IMR-90 (cell line): ENCODE data around the gene GRK5. TPM values are rescaled to one million over a fixed set of nuclear protein-coding genes. Genes with fewer than 3 reads are reported as not detected.
A peak's percentile ranks its signal among the peaks of the same experiment; 100 is the strongest.

Experiments used
- ATAC-seq: fragments of 200-7000 bp; cut with Tn5 transposase; 2 replicates; pipeline ENCODE4 v1.9.1; 2020; ENCODE audit warnings: low read depth, mild to moderate bottlenecking, moderate library complexity
- BruUV-seq: library from RNA; stranded (reverse); fragments of 400-500 nt; replicated peaks from 2 replicates; lab custom pipeline; 2021; lab: Mats Ljungman, UMichigan
- CTCF ChIA-PET: fragments of 300-600 bp; formaldehyde crosslinking; extraction: SDS; loops from one replicate; lab custom pipeline; 2021; ENCODE audit warnings: antibody characterized with exemption; lab: Yijun Ruan, JAX
- POLR2A ChIA-PET: fragments of 300-600 bp; sonication (Branson Sonifier 250); formaldehyde crosslinking; loops from one replicate; lab custom pipeline; 2022; ENCODE audit warnings: antibody characterized with exemption; ENCODE audit not compliant: unreplicated experiment; lab: Charles Lee
- DNase-seq: peaks from one replicate; pipeline ENCODE4 v3.0.0; 2013
- H2AFZ ChIP-seq: replicated peaks from 2 replicates; pipeline ENCODE3; 2013; ENCODE audit warnings: low read length, mild to moderate bottlenecking; ENCODE audit not compliant: poor library complexity
- H2AK5ac ChIP-seq: 2 replicates; pipeline ENCODE4 v1.6.1; 2013; ENCODE audit warnings: low read depth, low read length, inconsistent platforms
- H2AK9ac ChIP-seq: replicated peaks from 2 replicates; pipeline ENCODE3; 2013; ENCODE audit warnings: mild to moderate bottlenecking, low read depth, low read length, moderate library complexity; ENCODE audit not compliant: poor library complexity
- H2BK120ac ChIP-seq: 2 replicates; pipeline ENCODE4 v1.6.1; 2013; ENCODE audit warnings: low read depth, low read length, inconsistent platforms
- H2BK15ac ChIP-seq: 3 replicates; pipeline ENCODE4 v1.6.1; 2013; ENCODE audit warnings: low read depth, low read length, inconsistent platforms
- H2BK20ac ChIP-seq: 2 replicates; pipeline ENCODE4 v1.6.1; 2013; ENCODE audit warnings: low read depth, mild to moderate bottlenecking, inconsistent platforms, low read length, moderate library complexity
- H2BK5ac ChIP-seq: 2 replicates; pipeline ENCODE4 v1.6.1; 2013; ENCODE audit warnings: mild to moderate bottlenecking, low read depth, low read length, inconsistent platforms; ENCODE audit not compliant: poor library complexity, severe bottlenecking
- H3K14ac ChIP-seq: replicated peaks from 2 replicates; pipeline ENCODE4 v1.6.1; 2013; ENCODE audit warnings: low read depth, low read length, inconsistent platforms
- H3K18ac ChIP-seq: 2 replicates; pipeline ENCODE4 v1.6.1; 2013; ENCODE audit warnings: low read depth, low read length, control low read depth
- H3K23ac ChIP-seq: 2 replicates; pipeline ENCODE4 v1.6.1; 2013; ENCODE audit warnings: low read depth, low read length, inconsistent platforms
- H3K27ac ChIP-seq: 2 replicates; pipeline ENCODE4 v1.5.1; 2013; ENCODE audit warnings: mild to moderate bottlenecking, control low read depth, low read length; ENCODE audit not compliant: insufficient read depth
- H3K27me3 ChIP-seq: 2 replicates; pipeline ENCODE4 v1.6.1; 2013; ENCODE audit warnings: low read length; ENCODE audit not compliant: control insufficient read depth, insufficient read depth
- H3K36me3 ChIP-seq: 2 replicates; pipeline ENCODE4 v1.6.1; 2013; ENCODE audit warnings: low read length, mixed read lengths; ENCODE audit not compliant: control insufficient read depth, insufficient read depth
- H3K4ac ChIP-seq: 2 replicates; pipeline ENCODE4 v1.6.1; 2013; ENCODE audit warnings: low read depth, low read length, inconsistent platforms
- H3K4me1 ChIP-seq: 2 replicates; pipeline ENCODE4 v1.6.1; 2013; ENCODE audit warnings: low read length, mixed read lengths; ENCODE audit not compliant: control insufficient read depth, insufficient read depth
- H3K4me2 ChIP-seq: 2 replicates; pipeline ENCODE4 v1.6.1; 2013; ENCODE audit warnings: low read depth, mild to moderate bottlenecking, control low read depth, low read length, moderate library complexity
- H3K4me3 ChIP-seq: 2 replicates; pipeline ENCODE4 v1.5.1; 2013; ENCODE audit warnings: low read depth, mild to moderate bottlenecking, control low read depth, low read length, moderate library complexity; ENCODE audit not compliant: insufficient read depth
- H3K56ac ChIP-seq: 2 replicates; pipeline ENCODE4 v1.6.1; 2013; ENCODE audit warnings: low read length, inconsistent platforms; ENCODE audit not compliant: insufficient read depth; ENCODE audit errors: extremely low read depth
- H3K79me1 ChIP-seq, 2 experiments: 2 replicates each; pipeline ENCODE4 v1.6.1; 2013; ENCODE audit warnings: low read length in 2 of 2, inconsistent platforms in 1 of 2, low read depth in 1 of 2
- H3K9ac ChIP-seq: 2 replicates; pipeline ENCODE4 v1.6.1; 2013; ENCODE audit warnings: low read depth, low read length, control low read depth
- H3K9me1 ChIP-seq: 2 replicates; pipeline ENCODE4 v1.6.1; 2013; ENCODE audit warnings: low read length, inconsistent platforms; ENCODE audit not compliant: insufficient read depth
- H3K9me3 ChIP-seq: 2 replicates; pipeline ENCODE4 v1.6.1; 2013; ENCODE audit warnings: low read length; ENCODE audit not compliant: control insufficient read depth, insufficient read depth
- H4K20me1 ChIP-seq: 2 replicates; pipeline ENCODE4 v1.6.1; 2013; ENCODE audit warnings: low read length, inconsistent platforms; ENCODE audit not compliant: insufficient read depth
- H4K5ac ChIP-seq: 2 replicates; pipeline ENCODE4 v1.6.1; 2013; ENCODE audit warnings: mild to moderate bottlenecking, low read depth, low read length, control low read depth
- H4K8ac ChIP-seq, 2 experiments: 2 replicates each; pipeline ENCODE4 v1.6.1; 2013; ENCODE audit warnings: low read depth in 2 of 2, low read length in 2 of 2, control low read depth in 1 of 2, inconsistent platforms in 1 of 2
- H4K91ac ChIP-seq: 2 replicates; pipeline ENCODE4 v1.6.1; 2013; ENCODE audit warnings: low read depth, low read length, inconsistent platforms; ENCODE audit not compliant: insufficient read depth
- CEBPB ChIP-seq: IDR thresholded peaks from 2 replicates; pipeline ENCODE4 v1.6.1; 2012; ENCODE audit warnings: low read depth, low read length, improper control_type of control experiment
- CTCF ChIP-seq: conservative IDR thresholded peaks from 2 replicates; pipeline ENCODE4 v1.5.1; 2012; ENCODE audit warnings: mild to moderate bottlenecking, low read depth, low read length, improper control_type of control experiment
- MAFK ChIP-seq: IDR thresholded peaks from 2 replicates; pipeline ENCODE4 v1.6.1; 2012; ENCODE audit warnings: low read depth, low read length, improper control_type of control experiment
- MAZ ChIP-seq: IDR thresholded peaks from 2 replicates; pipeline ENCODE4 v1.6.1; 2012; ENCODE audit warnings: low read depth, mild to moderate bottlenecking, low read length, improper control_type of control experiment, moderate library complexity, borderline replicate concordance
- MXI1 ChIP-seq: IDR thresholded peaks from 2 replicates; pipeline ENCODE4 v1.6.1; 2012; ENCODE audit warnings: low read depth, mild to moderate bottlenecking, low read length, moderate library complexity, borderline replicate concordance
- SMC3 ChIP-seq: fragments of 150-350 bp; IDR thresholded peaks from 2 replicates; pipeline ENCODE4 v1.6.1; 2016; ENCODE audit warnings: low read depth, mild to moderate bottlenecking, antibody characterized with exemption, low read length, moderate library complexity
- WGBS, 2 experiments: methylation state at CpG; one replicate each; pipeline versions ENCODE4 v1.1.5 to v1.1.7; 2013; ENCODE audit warnings: missing lambda C conversion rate in 2 of 2; ENCODE audit not compliant: insufficient read length in 1 of 2; ENCODE audit errors: extremely low coverage in 2 of 2; 5-methylcytosine and 5-hydroxymethylcytosine counted together
- dilution Hi-C: fragments of 300-500 bp; cut with HindIII; formaldehyde crosslinking; loops from one replicate; pipeline ENCODE4 v1.14.3; 2018; ENCODE audit warnings: low sequenced_read_pairs; ENCODE audit not compliant: unreplicated experiment
- in situ Hi-C: fragments of 300-500 bp; cut with MboI; formaldehyde crosslinking; loops from 3 replicates; pipeline ENCODE4 v1.14.3; 2019; ENCODE audit warnings: low sequenced_read_pairs, inconsistent platforms, mixed read lengths
- intact Hi-C: fragments of 100-400 bp; cut with micrococcal nuclease; formaldehyde crosslinking; loops from 2 replicates; pipeline ENCODE4 v1.10.0; 2022
- polyA plus RNA-seq, 3 experiments: library from polyadenylated mRNA; depleted of rRNA; stranded (reverse); fragments of >200 nt; gene quantifications; 2 replicates each; pipeline ENCODE4 v1.2.3, GENCODE V29; 2012; ENCODE audit warnings: low replicate concordance in 1 of 3
- total RNA-seq: library from RNA; depleted of rRNA; stranded (reverse); fragments of >200 nt; gene quantifications from 2 replicates; pipeline ENCODE4 v1.2.3, GENCODE V29; 2012
- TF ChIP-seq, protein P1 (sequence below): fragments of 150-350 bp; IDR thresholded peaks from 2 replicates; pipeline ENCODE4 v1.6.1; 2017; ENCODE audit warnings: mild to moderate bottlenecking, antibody characterized with exemption, low read length, low read depth

The GRK5 gene
- total and polyA plus RNA-seq, 2 of the 4 experiments (the other 2 are of a cell fraction) = 12.9 to 16.3 TPM

GRCh38 chr10:119263951-119264617 is 56.7 kb downstream of the GRK5 start:
- 0 out of 4 replicates have a peak overlapping the region, but pooled peaks of 1 of the 2 experiments have one; percentile 44 for H4K8ac ChIP-seq
- H3K27me3 ChIP-seq = no peaks in the 10 kb centered on the region
- H2BK5ac ChIP-seq = no peak overlapping the region
- peak overlapping the region; percentile 29 for H3K23ac ChIP-seq
- H3K4me3 ChIP-seq = no peak overlapping the region
- CTCF ChIA-PET = interaction anchor here (0.7 kb wide), 1 partner anchor 54 kb away, joined by 4 read pairs; no protein-coding TSS in a partner anchor
- in situ Hi-C loops (no loop called here), intact Hi-C loops (no loop called here), dilution Hi-C loops (no loop called here)
- 0 out of 2 replicates have a peak overlapping the region, but pooled peaks have one; percentile 0 for H3K4ac ChIP-seq
- no peak overlapping the region for H2BK120ac ChIP-seq
- H2BK15ac ChIP-seq = no peak overlapping the region
- H4K20me1 ChIP-seq = peaks cover 70% of the 10 kb centered on the region
- no peak overlapping the region for H3K56ac ChIP-seq
- peaks cover 19% of the 10 kb centered on the region for H3K4me1 ChIP-seq
- H3K9ac ChIP-seq = no peak overlapping the region
- H3K79me1 ChIP-seq = peaks cover 36 to 64% of the 10 kb centered on the region in 2 experiments
- no peak overlapping the region for H2BK20ac ChIP-seq
- no peak overlapping the region for H2AK9ac ChIP-seq
- peak overlapping the region; percentile 37 for H2AK5ac ChIP-seq
- H3K18ac ChIP-seq = peak overlapping the region; percentile 20; the same call in 1 of the 2 replicates
- no peak overlapping the region for H3K14ac ChIP-seq
- DNase-seq = no peak
- H2AFZ ChIP-seq = peak overlapping the region; percentile 12
- no peaks in the 10 kb centered on the region for H3K9me3 ChIP-seq
- TF ChIP-seq MAZ (no peak), CEBPB (no peak), SMC3 (no peak), MXI1 (no peak), CTCF (no peak), MAFK (no peak)
- TF ChIP-seq, protein P1, sequence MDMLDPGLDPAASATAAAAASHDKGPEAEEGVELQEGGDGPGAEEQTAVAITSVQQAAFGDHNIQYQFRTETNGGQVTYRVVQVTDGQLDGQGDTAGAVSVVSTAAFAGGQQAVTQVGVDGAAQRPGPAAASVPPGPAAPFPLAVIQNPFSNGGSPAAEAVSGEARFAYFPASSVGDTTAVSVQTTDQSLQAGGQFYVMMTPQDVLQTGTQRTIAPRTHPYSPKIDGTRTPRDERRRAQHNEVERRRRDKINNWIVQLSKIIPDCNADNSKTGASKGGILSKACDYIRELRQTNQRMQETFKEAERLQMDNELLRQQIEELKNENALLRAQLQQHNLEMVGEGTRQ = no peak
- no TSS peak for BruUV-seq
- H4K91ac ChIP-seq = peak overlapping the region; percentile 19; the same call in 1 of the 2 replicates
- WGBS, 2 experiments = 48% methylated on average over 2 of the region's 4 CpGs; no CpG with 5 or more reads in 1 of the 2 experiments
- no peak overlapping the region for H4K5ac ChIP-seq
- H3K27ac ChIP-seq = no peak overlapping the region
- no peak overlapping the region for H3K4me2 ChIP-seq
- H3K36me3 ChIP-seq = peaks cover 31% of the 10 kb centered on the region
- peaks cover 25% of the 10 kb centered on the region for H3K9me1 ChIP-seq
- POLR2A ChIA-PET = no interaction called here
- ATAC-seq = peak; percentile 30; the same call in 1 of the 2 replicates
